Stimulated activated CD8-positive, alpha-beta memory T cell treated with anti-CD3 and anti-CD28 coated beads, Interleukin-4, amount 100 ng/mL, for 24 hours (primary cell): ENCODE results near the gene DNHD1.
"Not testable (repeated sequence)": the region's sequence is repeated elsewhere in the genome, so short reads cannot be mapped to it uniquely, and the experiment has no call there.

ENCODE experiments used
- DNase-seq: peaks from one replicate; pipeline ENCODE4 v3.0.0-alpha.2; 2020; ENCODE audit warnings: low read depth

The DNHD1 gene

DNA sequence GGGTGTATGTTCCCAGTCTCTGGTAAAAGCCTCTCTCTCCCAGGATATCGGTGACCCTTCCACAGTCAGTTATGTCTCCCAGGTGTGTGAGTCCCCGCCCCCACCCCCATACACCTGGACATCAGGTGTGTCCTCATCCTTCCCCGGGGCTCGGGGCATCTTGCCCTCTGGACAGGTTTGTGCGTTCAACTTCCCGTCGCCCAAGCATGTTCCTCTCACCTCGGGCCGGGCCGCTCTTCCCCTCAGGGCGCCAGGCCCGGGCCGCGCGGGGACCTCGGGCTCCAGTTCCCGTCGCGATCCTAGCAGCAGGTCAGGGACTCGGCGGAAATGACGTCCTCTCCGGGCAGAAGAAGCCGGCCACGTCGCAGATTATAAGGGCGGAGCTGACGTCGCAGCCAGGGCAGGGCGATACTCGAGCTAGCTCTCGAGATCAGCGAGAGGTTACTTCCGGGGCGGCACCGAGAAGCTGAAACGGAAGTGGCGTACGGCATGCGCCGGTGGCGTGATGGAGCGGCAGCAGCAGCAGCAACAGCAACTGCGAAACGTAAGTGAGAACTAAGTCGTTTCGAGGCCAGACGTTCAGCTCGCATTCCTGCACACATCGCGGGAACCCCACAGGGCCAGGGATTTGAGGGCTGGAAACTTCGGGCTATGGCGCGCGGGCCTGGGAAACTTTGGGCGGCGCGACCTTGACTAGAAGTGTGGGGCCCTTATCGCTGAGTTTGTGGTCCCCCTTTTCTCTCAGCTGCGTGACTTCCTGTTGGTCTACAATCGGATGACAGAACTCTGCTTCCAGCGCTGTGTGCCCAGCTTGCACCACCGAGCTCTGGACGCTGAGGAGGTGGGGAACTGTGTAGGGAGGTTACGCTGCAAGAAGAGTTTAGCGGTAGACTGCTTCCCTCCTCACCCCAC, 15.8 kb upstream of the DNHD1 start, which contains the start of the genes ARFIP2 and TIMM10B:
ARFIP2 (minus strand) TSS at position 320 of the 912 bp plus-strand sequence. CDS start 910 bp downstream, outside the sequence.
TIMM10B (plus strand) TSS at position 490 of the 912 bp plus-strand sequence; CDS start at position 506, 16 bp downstream.
- DNase-seq: peak; percentile 96

DNA sequence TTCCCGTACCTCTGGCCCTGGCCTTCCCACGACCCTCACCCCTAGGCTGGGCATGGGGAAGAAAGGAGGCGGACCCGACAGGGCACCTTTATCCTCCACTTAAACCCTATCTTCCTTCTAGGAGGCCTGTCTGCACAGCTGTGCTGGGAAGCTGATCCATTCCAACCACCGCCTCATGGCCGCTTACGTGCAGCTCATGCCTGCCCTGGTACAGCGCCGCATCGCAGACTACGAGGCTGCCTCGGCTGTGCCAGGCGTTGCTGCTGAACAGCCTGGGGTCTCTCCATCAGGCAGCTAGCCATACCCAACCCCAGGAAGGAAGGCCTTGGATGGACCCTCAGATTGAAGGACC, 15.2 kb upstream of the DNHD1 start:
- DNase-seq: no peak

- DNase-seq: no peak
Observed at GRCh38 chr11:6482441-6482840, 14.6 kb upstream of the DNHD1 start.

GRCh38 chr11:6483015-6483414, 14.1 kb upstream of the DNHD1 start:
- DNase-seq: no peak

GRCh38 chr11:6485661-6486060, 11.4 kb upstream of the DNHD1 start:
- DNase-seq: no peak

GRCh38 chr11:6486256-6486655, 10.8 kb upstream of the DNHD1 start:
- DNase-seq: no peak

DNA sequence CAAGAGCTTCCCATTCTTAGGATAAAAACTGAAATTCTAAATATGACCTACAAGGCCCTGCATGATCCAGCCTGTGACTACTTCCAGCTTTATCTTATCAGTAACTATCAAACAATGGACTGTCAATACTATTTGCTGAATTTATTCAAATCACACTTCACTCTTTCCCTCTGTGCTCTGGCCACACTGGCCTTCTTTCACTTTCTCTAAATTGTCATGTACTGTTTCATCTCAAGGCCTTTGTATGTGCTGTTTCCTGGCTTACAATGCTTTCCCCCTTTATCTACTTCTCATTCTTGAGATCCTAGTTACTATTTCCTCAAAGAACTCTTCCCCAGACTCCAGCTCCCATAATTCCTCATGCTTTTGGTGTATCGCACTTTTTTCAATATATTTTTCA, 10.1 kb upstream of the DNHD1 start:
- no peak for DNase-seq

DNA sequence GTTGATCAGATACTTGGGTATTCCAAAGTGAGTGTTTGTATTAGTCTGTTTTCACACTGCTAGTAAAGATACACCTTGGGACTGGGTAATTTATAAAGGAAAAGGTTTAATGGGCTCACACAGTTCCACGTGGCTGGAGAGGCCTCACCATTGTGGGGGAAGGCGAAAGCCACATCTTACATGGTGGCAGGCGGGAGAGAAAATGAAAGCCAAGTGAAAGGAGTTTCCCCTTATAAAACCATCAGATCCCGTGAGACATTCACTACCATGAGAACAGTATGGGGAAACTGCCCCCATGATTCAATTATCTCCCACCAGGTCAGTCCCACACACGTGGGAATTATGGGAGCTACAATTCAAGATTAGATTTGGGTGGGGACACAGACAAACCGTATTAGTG, 8.7 kb upstream of the DNHD1 start:
- DNase-seq: no peak

GRCh38 chr11:6488821-6489220, 8.3 kb upstream of the DNHD1 start:
- no peak for DNase-seq

DNA sequence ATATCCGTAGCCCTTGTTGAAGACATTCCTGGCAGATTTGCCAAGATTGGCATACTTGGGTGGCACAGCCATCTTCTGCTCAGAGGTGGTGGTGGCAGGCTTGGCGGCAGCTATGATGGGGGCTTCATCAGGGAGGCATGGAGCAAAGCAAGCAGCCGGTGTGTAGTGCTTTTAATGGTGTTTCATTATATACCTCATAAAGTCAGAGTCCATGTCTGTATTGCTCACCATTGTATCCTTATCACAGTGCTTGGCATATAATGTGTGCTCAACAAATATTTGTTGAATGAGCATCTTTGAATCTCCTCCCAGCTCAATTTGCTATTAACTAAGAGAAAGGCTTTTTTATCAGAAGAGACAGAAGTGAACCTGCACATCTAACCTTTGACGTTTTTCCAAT, 7.8 kb upstream of the DNHD1 start:
- no peak for DNase-seq

GRCh38 chr11:6498121-6498520, 1.0 kb downstream of the DNHD1 start:
- no peak for DNase-seq

GRCh38 chr11:6498544-6498943, 1.5 kb downstream of the DNHD1 start:
- DNase-seq: no peak

GRCh38 chr11:6502382-6502781, 5.3 kb downstream of the DNHD1 start:
- no peak for DNase-seq

DNA sequence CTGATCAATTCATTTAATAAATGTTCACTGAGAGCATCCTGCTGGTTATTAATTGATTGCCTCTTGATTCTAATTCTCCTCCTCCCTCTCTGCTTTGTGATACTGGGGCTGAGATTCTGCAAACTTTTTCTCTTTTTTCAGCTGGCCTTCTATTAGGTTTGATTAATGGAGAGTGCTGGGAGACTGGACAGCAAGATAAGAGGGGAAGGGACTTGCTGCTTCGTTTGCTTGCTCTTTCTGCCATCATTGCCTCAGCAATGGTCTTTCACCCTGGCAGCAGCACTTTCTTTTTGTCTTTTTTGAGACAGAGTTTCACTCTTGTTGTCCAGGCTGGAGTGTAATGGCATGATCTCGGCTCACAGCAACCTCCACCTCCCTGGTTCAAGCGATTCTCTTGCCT, 7.1 kb downstream of the DNHD1 start:
- DNase-seq: no peak

DNA sequence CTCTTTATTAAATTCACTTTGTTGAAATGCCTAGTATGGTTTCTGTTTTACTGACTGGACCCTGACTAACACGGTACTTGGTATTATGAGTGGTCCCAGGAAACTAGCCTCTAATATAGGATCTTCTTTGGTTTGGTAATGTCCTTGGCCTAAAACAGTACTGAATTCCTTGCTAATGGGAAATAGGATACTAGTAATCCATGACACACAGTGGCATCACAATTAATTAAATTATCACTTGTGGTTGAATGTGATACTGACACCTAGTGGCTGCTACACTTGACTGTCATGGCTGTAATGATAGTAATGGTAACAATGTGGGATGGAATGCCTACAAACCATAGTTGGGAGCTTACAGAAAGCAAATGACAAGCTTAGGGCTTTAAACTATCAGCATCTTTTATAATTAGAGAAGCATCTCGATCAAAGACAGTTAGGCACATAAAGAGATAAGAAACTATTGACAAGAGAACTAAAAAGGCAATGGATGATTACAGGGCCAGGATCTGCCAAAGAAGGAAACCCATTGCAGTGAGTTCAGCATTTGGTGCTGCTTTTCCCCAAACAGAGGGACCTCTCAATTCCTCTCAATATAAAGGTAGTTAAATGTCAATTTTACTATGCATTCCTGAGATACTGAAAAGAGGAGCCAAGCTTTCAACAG, 8.6 kb downstream of the DNHD1 start:
- no peak for DNase-seq

- no peak for DNase-seq
Observed at GRCh38 chr11:6516865-6517264, 19.8 kb downstream of the DNHD1 start.

DNA sequence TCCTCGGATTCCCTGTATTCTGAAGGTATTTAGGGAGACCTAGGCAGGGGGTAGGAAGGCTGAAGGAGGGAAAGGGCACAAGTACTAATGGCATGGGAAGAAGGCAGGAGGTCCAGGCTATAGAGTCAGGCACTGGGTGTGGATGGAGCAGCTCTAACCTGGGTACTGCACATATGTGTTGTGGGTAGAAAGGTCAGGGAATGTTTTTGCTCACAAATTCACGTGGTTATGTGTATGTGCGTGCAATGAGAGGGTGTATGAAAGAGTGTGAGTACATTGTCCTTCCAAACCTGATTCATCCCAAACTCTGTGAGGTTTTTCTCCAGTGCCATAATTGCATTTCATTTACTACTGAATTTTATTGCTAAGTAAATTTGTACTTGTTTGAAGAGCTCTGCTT, 23.2 kb downstream of the DNHD1 start:
- DNase-seq: no peak

GRCh38 chr11:6521946-6522345, 24.9 kb downstream of the DNHD1 start:
- DNase-seq: not testable (repeated sequence)

- DNase-seq: no peak
Observed at GRCh38 chr11:6523253-6523652, 26.2 kb downstream of the DNHD1 start.

DNA sequence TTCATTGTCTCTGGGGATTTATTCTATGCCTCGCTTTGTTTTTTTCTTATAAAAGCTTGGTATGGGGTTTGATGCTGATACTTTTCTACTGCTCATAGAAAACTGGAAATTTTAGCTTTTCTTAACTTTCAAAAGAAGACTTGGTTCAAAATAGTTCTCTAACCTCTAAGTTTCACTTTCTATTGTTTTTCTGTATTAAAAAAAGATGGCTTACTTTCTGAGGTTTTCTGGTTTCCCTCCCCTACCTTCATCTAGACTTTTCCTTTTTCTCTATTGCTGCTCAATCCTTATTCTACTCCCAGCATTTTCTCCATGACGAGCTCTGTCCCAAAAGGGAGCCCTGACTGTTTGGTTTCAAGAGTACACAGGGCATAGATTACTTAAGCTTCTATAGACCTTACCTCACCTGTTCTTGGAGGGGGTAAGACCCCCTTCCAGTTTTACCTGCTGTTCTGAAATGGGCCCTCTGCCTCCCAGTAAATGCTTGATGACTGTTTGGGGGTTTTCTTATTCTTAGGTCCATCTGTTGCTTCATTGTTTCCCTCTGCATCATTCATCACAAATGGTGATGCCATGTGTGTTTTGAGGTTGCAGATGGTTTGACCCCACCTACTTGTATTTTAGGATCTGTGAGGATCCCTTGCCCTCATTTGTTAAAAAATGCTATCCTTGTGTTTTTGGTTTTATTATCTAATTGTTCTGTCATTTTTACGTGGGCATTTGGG, 29.5 kb downstream of the DNHD1 start:
- DNase-seq: no peak

DNA sequence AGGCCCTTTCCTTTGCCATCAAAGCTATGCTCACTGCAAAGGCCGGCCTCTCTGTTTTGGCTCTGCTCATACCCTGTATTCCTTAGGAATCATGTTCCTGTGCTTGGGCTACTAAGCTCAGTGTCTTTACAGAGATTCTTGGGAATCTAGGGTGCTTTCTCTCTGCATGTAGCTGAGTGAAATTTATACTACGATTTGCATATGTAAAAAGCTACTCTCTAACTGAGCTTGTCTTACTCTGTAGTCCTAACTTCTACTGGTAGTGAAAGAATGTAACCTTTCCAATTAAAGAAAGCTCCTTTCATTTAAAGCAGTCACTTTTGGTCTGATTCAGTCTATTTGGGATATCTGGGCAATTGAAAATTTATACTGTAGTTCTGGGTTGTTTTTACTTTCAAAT, 32.2 kb downstream of the DNHD1 start:
- no peak for DNase-seq

DNA sequence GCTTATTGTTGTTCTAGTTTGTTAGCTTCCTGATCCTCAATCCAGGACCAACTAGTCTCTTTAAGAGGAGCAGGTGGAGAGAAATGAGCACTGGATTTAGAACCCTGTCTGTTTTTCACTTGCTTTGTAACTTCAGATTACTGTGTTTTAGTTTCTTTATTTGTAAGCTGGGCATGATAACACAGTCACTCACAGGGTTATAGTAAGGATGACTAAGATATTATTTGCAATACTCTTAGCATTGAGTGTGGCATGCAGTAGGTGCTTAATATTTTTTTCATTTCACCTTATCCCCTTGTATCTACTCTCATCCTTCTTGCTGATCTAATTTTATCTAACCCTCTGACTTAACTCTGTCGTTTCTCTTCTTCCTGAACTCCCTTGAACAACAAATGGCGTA, 33.8 kb downstream of the DNHD1 start:
- no peak for DNase-seq

DNA sequence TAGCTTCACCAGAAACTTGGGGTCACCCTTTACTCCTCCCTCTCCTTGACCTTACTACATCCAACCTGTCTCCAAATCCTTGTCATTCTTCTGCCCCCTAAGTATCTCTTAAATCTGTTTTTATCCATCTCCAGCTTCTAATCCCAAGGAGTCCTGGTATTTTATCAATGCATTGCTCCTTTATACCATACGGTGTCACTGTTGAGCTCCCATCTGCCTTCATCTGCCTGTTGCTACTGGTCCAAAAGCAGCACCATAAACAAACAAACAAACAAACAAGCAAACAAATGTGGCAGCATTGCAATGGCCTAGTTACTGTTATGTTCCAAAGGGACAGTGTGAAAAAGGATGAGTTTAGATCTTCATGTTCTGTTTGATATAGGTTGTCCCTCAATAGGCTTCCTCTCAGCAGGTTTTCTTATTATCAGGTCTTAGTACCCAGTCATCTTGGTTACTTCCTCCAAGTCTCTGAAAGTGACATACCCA, 34.2 kb downstream of the DNHD1 start:
- DNase-seq: no peak
